ENCODE measurements around the gene TEX38.

- TF ChIP-seq, protein P1, sequence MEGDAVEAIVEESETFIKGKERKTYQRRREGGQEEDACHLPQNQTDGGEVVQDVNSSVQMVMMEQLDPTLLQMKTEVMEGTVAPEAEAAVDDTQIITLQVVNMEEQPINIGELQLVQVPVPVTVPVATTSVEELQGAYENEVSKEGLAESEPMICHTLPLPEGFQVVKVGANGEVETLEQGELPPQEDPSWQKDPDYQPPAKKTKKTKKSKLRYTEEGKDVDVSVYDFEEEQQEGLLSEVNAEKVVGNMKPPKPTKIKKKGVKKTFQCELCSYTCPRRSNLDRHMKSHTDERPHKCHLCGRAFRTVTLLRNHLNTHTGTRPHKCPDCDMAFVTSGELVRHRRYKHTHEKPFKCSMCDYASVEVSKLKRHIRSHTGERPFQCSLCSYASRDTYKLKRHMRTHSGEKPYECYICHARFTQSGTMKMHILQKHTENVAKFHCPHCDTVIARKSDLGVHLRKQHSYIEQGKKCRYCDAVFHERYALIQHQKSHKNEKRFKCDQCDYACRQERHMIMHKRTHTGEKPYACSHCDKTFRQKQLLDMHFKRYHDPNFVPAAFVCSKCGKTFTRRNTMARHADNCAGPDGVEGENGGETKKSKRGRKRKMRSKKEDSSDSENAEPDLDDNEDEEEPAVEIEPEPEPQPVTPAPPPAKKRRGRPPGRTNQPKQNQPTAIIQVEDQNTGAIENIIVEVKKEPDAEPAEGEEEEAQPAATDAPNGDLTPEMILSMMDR (IDR thresholded peaks at IDR 0.05) = no peak
- TF ChIP-seq POLR2AphosphoS5 (IDR thresholded peaks at IDR 0.05; ENCODE audit: low read depth, low read length) (no peak), REST (IDR thresholded peaks at IDR 0.05; ENCODE audit: insufficient read depth in 1 of 2, low read depth in 2 of 2, low read length in 1 of 2) (no peak), SIN3A (IDR thresholded peaks at IDR 0.05; ENCODE audit: borderline replicate concordance, insufficient read depth, low read depth, low read length) (no peak)
Observed at GRCh38 chr1:46671554-46671953, at the start of gene TEX38.

Measured in Panc1 (cell line).